Naive thymus-derived CD4-positive, alpha-beta T cell (primary cell): ENCODE data around the gene CMIP. TPM values are rescaled to one million over a fixed set of nuclear protein-coding genes. Genes with fewer than 3 reads are reported as not detected.

ENCODE experiments used
- ATAC-seq: fragments of 150-1000 bp; cut with Tn5 transposase; 2 replicates; pipeline ENCODE4 v1.10.0; 2021; ENCODE audit warnings: mild to moderate bottlenecking, moderate library complexity
- CTCF ChIA-PET: fragments of 350-600 bp; sonication (Branson Sonifier 250); formaldehyde crosslinking; loops from one replicate; lab custom pipeline; 2021; ENCODE audit warnings: antibody characterized with exemption; lab: Charles Lee
- POLR2A ChIA-PET: fragments of 350-600 bp; sonication (Branson Sonifier 250); formaldehyde crosslinking; loops from one replicate; lab custom pipeline; 2021; ENCODE audit warnings: antibody characterized with exemption, inconsistent platforms; lab: Charles Lee
- DNase-seq, 9 donors: peaks; one replicate each; pipeline versions ENCODE4 v3.0.0 to v3.0.0-alpha.2; 2020 to 2022; ENCODE audit warnings: mixed read lengths in 1 of 9
- H3K27ac ChIP-seq: one replicate; pipeline ENCODE4 v1.7.0; 2013; ENCODE audit warnings: mild to moderate bottlenecking, low read depth, low read length, moderate library complexity
- H3K27me3 ChIP-seq, 2 donors: one replicate each; pipeline ENCODE4 v1.7.0; 2013; ENCODE audit warnings: low read length in 2 of 2, mild to moderate bottlenecking in 2 of 2, moderate library complexity in 2 of 2; ENCODE audit not compliant: control insufficient read depth in 2 of 2, insufficient read depth in 2 of 2
- H3K36me3 ChIP-seq, 3 experiments: 1 replicate in 2 of 3; 2 replicates in 1 of 3; pipeline ENCODE4 v1.7.0; 2013; ENCODE audit warnings: low read length in 3 of 3, mild to moderate bottlenecking in 3 of 3, moderate library complexity in 1 of 3; ENCODE audit not compliant: insufficient read depth in 3 of 3, control insufficient read depth in 2 of 3
- H3K4me1 ChIP-seq, 2 donors: one replicate each; pipeline ENCODE4 v1.7.0; 2013; ENCODE audit warnings: low read length in 2 of 2, mild to moderate bottlenecking in 2 of 2, moderate library complexity in 1 of 2; ENCODE audit not compliant: control insufficient read depth in 2 of 2, insufficient read depth in 2 of 2
- H3K4me3 ChIP-seq: 2 replicates; pipeline ENCODE4 v1.7.0; 2013; ENCODE audit warnings: mild to moderate bottlenecking, low read length
- H3K9me3 ChIP-seq, 3 experiments: 1 replicate in 2 of 3; 2 replicates in 1 of 3; pipeline ENCODE4 v1.7.0; 2013; ENCODE audit warnings: low read length in 3 of 3; ENCODE audit not compliant: control insufficient read depth in 2 of 3
- H3K27ac Mint-ChIP-seq, 9 donors: one replicate each; pipeline ENCODE4 v1.8.0; 2020 to 2022; ENCODE audit warnings: mixed read lengths in 9 of 9, mild to moderate bottlenecking in 8 of 9, moderate library complexity in 5 of 9, inconsistent platforms in 2 of 9
- H3K27me3 Mint-ChIP-seq, 5 donors: one replicate each; pipeline ENCODE4 v1.8.0; 2021 to 2022; ENCODE audit warnings: mixed read lengths in 5 of 5, mild to moderate bottlenecking in 1 of 5
- H3K36me3 Mint-ChIP-seq, 5 donors: one replicate each; pipeline ENCODE4 v1.8.0; 2020 to 2022; ENCODE audit warnings: mixed read lengths in 5 of 5, mild to moderate bottlenecking in 3 of 5, inconsistent platforms in 1 of 5
- H3K4me1 Mint-ChIP-seq, 7 donors: one replicate each; pipeline ENCODE4 v1.8.0; 2020 to 2022; ENCODE audit warnings: mixed read lengths in 7 of 7, mild to moderate bottlenecking in 3 of 7, inconsistent platforms in 1 of 7
- H3K4me3 Mint-ChIP-seq, 10 donors: one replicate each; pipeline ENCODE4 v1.8.0; 2020 to 2022; ENCODE audit warnings: mild to moderate bottlenecking in 10 of 10, mixed read lengths in 10 of 10, moderate library complexity in 6 of 10, inconsistent platforms in 2 of 10
- H3K9me3 Mint-ChIP-seq, 11 donors: one replicate each; pipeline ENCODE4 v1.8.0; 2020 to 2022; ENCODE audit warnings: mixed read lengths in 11 of 11, mild to moderate bottlenecking in 4 of 11, inconsistent platforms in 1 of 11, moderate library complexity in 1 of 11
- intact Hi-C, 2 donors: fragments of 100-400 bp; cut with micrococcal nuclease; formaldehyde crosslinking; loops; one replicate each; pipeline ENCODE4 v1.15.1; 2023
- polyA plus RNA-seq, 2 donors: library from polyadenylated mRNA; unstranded; fragments of 300-500 nt; fragmentation: Illumina TruSeq; gene quantifications; one replicate each; pipeline ENCODE4 v1.2.3, GENCODE V29; 2021
- total RNA-seq, 6 experiments: library from RNA in 5 of 6; stranded (reverse) in 5 of 6; gene quantifications; 1 replicate in 5 of 6; 2 replicates in 1 of 6; pipeline ENCODE4 v1.2.3 and lab custom pipeline; 2021 to 2026

The CMIP gene
- total and polyA plus RNA-seq, 7 experiments from 2014 or later, result 0.66 to 75.4 (median 34.3) TPM

GRCh38 chr16:81578636-81579413 lies 134.2 kb downstream of the CMIP start:
- no peak overlapping the region for H3K4me3 Mint-ChIP-seq
- no peaks in the 10 kb centered on the region for H3K27me3 Mint-ChIP-seq
- DNase-seq (no peak), ATAC-seq (no peak)
- Histone ChIP-seq H3K27ac (no peak overlapping the region), H3K9me3 (no peaks in the 10 kb centered on the region), H3K36me3 (no peaks in the 10 kb centered on the region), H3K27me3 (no peaks in the 10 kb centered on the region), H3K4me3 (no peak overlapping the region), H3K4me1 (no peaks in the 10 kb centered on the region)
- H3K4me1 Mint-ChIP-seq, result peaks cover 0 to 18% (median 6%) of the 10 kb centered on the region in 7 donors
- ChIA-PET POLR2A (no interaction called here), CTCF (no interaction called here)
- peaks cover 0 to 18% (median 3%) of the 10 kb centered on the region in 5 donors for H3K36me3 Mint-ChIP-seq
- no peaks in the 10 kb centered on the region for H3K9me3 Mint-ChIP-seq
- intact Hi-C loops, result no loop called here
- no peak overlapping the region for H3K27ac Mint-ChIP-seq

- Mint-ChIP-seq H3K27ac (peak overlapping the region in 2 of 9 donors; percentile 23 to 66), H3K4me1 (peaks cover 3 to 24% (median 9%) of the 10 kb centered on the region in 7 donors), H3K36me3 (peaks cover 0 to 25% (median 4%) of the 10 kb centered on the region in 5 donors), H3K9me3 (no peaks in the 10 kb centered on the region), H3K27me3 (no peaks in the 10 kb centered on the region), H3K4me3 (no peak overlapping the region)
- intact Hi-C loops, result no loop called here
- Histone ChIP-seq H3K4me3 (no peak overlapping the region), H3K27me3 (no peaks in the 10 kb centered on the region), H3K27ac (no peak overlapping the region), H3K4me1 (no peaks in the 10 kb centered on the region), H3K9me3 (no peaks in the 10 kb centered on the region), H3K36me3 (no peaks in the 10 kb centered on the region)
- POLR2A ChIA-PET, result no interaction called here
- no peak for ATAC-seq
- no peak for DNase-seq
- CTCF ChIA-PET, result no interaction called here
Observed at GRCh38 chr16:81581107-81581506, 136.5 kb downstream of the CMIP start.

GRCh38 chr16:81582655-81583441 lies 138.2 kb downstream of the CMIP start:
- H3K4me3 ChIP-seq, result no peak overlapping the region
- no peaks in the 10 kb centered on the region for H3K36me3 ChIP-seq
- H3K4me1 Mint-ChIP-seq, result peaks cover 3 to 34% (median 12%) of the 10 kb centered on the region in 7 donors
- no peaks in the 10 kb centered on the region for H3K27me3 ChIP-seq
- H3K9me3 Mint-ChIP-seq, result no peaks in the 10 kb centered on the region
- H3K27ac Mint-ChIP-seq, result peak overlapping the region in 2 of 9 donors; percentile 45 to 70
- intact Hi-C loops, result no loop called here
- H3K36me3 Mint-ChIP-seq, result peaks cover 0 to 34% (median 4%) of the 10 kb centered on the region in 5 donors
- no peak for ATAC-seq
- ChIA-PET POLR2A (no interaction called here), CTCF (no interaction called here)
- no peaks in the 10 kb centered on the region for H3K4me1 ChIP-seq
- H3K27me3 Mint-ChIP-seq, result no peaks in the 10 kb centered on the region
- no peak for DNase-seq
- no peak overlapping the region for H3K4me3 Mint-ChIP-seq
- no peaks in the 10 kb centered on the region for H3K9me3 ChIP-seq
- H3K27ac ChIP-seq, result no peak overlapping the region

GRCh38 chr16:81583893-81584631 lies 139.5 kb downstream of the CMIP start:
- H3K4me1 Mint-ChIP-seq, result peaks cover 3 to 44% (median 20%) of the 10 kb centered on the region in 7 donors

GRCh38 chr16:81585785-81586184 lies 141.2 kb downstream of the CMIP start:
- no peaks in the 10 kb centered on the region for H3K27me3 ChIP-seq
- H3K27ac ChIP-seq, result no peak overlapping the region
- intact Hi-C loops, result no loop called here
- Mint-ChIP-seq H3K9me3 (no peaks in the 10 kb centered on the region), H3K27ac (no peak overlapping the region), H3K4me1 (peaks cover 3 to 45% (median 20%) of the 10 kb centered on the region in 7 donors), H3K4me3 (no peak overlapping the region), H3K27me3 (no peaks in the 10 kb centered on the region), H3K36me3 (peaks cover 2 to 43% (median 6%) of the 10 kb centered on the region in 5 donors)
- no peak overlapping the region for H3K4me3 ChIP-seq
- DNase-seq (no peak), ATAC-seq (no peak)
- ChIA-PET CTCF (no interaction called here), POLR2A (no interaction called here)
- peaks cover 0 to 8% (median 0%) of the 10 kb centered on the region in 3 experiments for H3K36me3 ChIP-seq
- H3K9me3 ChIP-seq, result no peaks in the 10 kb centered on the region
- no peaks in the 10 kb centered on the region for H3K4me1 ChIP-seq

More at GRCh38 chr16:81583893-81584631, 139.5 kb downstream of the CMIP start:
- Histone ChIP-seq H3K4me1 (no peaks in the 10 kb centered on the region), H3K4me3 (no peak overlapping the region), H3K27ac (no peak overlapping the region), H3K27me3 (no peaks in the 10 kb centered on the region), H3K9me3 (no peaks in the 10 kb centered on the region), H3K36me3 (peaks cover 0 to 5% (median 0%) of the 10 kb centered on the region in 3 experiments)
- Mint-ChIP-seq H3K36me3 (peaks cover 2 to 44% (median 6%) of the 10 kb centered on the region in 5 donors), H3K27ac (no peak overlapping the region), H3K27me3 (no peaks in the 10 kb centered on the region), H3K4me3 (no peak overlapping the region), H3K9me3 (no peaks in the 10 kb centered on the region)
- no peak for ATAC-seq
- ChIA-PET CTCF (no interaction called here), POLR2A (no interaction called here)
- no peak for DNase-seq
- intact Hi-C loops, result no loop called here

GRCh38 chr16:81586417-81586816 lies 141.8 kb downstream of the CMIP start:
- Mint-ChIP-seq H3K4me1 (peaks cover 3 to 46% (median 23%) of the 10 kb centered on the region in 7 donors), H3K27ac (no peak overlapping the region), H3K36me3 (peaks cover 2 to 44% (median 6%) of the 10 kb centered on the region in 5 donors), H3K9me3 (no peaks in the 10 kb centered on the region), H3K4me3 (no peak overlapping the region), H3K27me3 (no peaks in the 10 kb centered on the region)
- Histone ChIP-seq H3K27ac (no peak overlapping the region), H3K4me1 (no peaks in the 10 kb centered on the region), H3K9me3 (no peaks in the 10 kb centered on the region), H3K4me3 (no peak overlapping the region), H3K36me3 (peaks cover 0 to 8% (median 0%) of the 10 kb centered on the region in 3 experiments), H3K27me3 (no peaks in the 10 kb centered on the region)
- CTCF ChIA-PET, result no interaction called here
- intact Hi-C loops, result no loop called here
- DNase-seq, result no peak
- POLR2A ChIA-PET, result no interaction called here
- ATAC-seq, result no peak
